IPS-18c (cell line): ENCODE data around the gene OPCML.

Source experiments
- H3K4me3 ChIP-seq: 2 replicates; pipeline ENCODE4 v1.7.0; 2013; ENCODE audit warnings: low read depth, mild to moderate bottlenecking, low read length, moderate library complexity; ENCODE audit not compliant: insufficient read depth
- H3K9me3 ChIP-seq: one replicate; pipeline ENCODE4 v1.6.1; 2013; ENCODE audit warnings: mild to moderate bottlenecking, low read length, moderate library complexity; ENCODE audit not compliant: control insufficient read depth, insufficient read depth

OPCML gene

GRCh38 chr11:132790971-132791370 is 741.3 kb downstream of the OPCML start:
- Histone ChIP-seq H3K4me3 (no peak overlapping the region), H3K9me3 (no peaks in the 10 kb centered on the region)

GRCh38 chr11:132790466-132790865 is 741.8 kb downstream of the OPCML start:
- no peaks in the 10 kb centered on the region for H3K9me3 ChIP-seq
- H3K4me3 ChIP-seq, result no peak overlapping the region

GRCh38 chr11:132788816-132789325 is 743.4 kb downstream of the OPCML start:
- H3K9me3 ChIP-seq, result no peaks in the 10 kb centered on the region
- no peak overlapping the region for H3K4me3 ChIP-seq

- no peak overlapping the region for H3K4me3 ChIP-seq
Measured at GRCh38 chr11:132785878-132786277, 746.4 kb downstream of the OPCML start.

DNA sequence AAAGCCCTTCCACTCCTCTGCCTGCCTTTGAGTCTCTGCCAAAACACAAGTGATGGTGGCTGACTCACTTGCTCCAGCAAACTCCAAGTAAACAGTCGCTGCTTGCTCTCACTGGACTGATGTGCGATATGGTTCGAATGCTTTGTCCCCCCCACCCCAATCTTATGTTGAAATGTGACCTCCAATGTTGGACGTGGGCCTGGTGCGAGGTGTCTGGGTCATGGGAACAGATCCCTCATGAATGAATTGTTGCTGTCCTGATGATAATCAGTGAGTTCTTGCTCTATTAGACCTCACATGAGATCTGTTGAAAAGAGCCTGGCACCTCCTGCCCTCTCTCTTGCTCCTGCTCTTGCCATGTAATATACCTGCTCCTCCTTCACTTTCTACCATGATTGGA is 747.9 kb downstream of the OPCML start:
- Histone ChIP-seq H3K4me3 (no peak overlapping the region), H3K9me3 (no peaks in the 10 kb centered on the region)

More at GRCh38 chr11:132785878-132786277, 746.4 kb downstream of the OPCML start:
- H3K9me3 ChIP-seq, result no peaks in the 10 kb centered on the region

- H3K4me3 ChIP-seq, result no peak overlapping the region
- no peaks in the 10 kb centered on the region for H3K9me3 ChIP-seq
Measured at GRCh38 chr11:132782102-132782501, 750.2 kb downstream of the OPCML start.

- Histone ChIP-seq H3K4me3 (no peak overlapping the region), H3K9me3 (no peaks in the 10 kb centered on the region)
Measured at GRCh38 chr11:132780046-132780445, 752.3 kb downstream of the OPCML start.

GRCh38 chr11:132779497-132779896 is 752.8 kb downstream of the OPCML start:
- Histone ChIP-seq H3K4me3 (no peak overlapping the region), H3K9me3 (no peaks in the 10 kb centered on the region)

DNA sequence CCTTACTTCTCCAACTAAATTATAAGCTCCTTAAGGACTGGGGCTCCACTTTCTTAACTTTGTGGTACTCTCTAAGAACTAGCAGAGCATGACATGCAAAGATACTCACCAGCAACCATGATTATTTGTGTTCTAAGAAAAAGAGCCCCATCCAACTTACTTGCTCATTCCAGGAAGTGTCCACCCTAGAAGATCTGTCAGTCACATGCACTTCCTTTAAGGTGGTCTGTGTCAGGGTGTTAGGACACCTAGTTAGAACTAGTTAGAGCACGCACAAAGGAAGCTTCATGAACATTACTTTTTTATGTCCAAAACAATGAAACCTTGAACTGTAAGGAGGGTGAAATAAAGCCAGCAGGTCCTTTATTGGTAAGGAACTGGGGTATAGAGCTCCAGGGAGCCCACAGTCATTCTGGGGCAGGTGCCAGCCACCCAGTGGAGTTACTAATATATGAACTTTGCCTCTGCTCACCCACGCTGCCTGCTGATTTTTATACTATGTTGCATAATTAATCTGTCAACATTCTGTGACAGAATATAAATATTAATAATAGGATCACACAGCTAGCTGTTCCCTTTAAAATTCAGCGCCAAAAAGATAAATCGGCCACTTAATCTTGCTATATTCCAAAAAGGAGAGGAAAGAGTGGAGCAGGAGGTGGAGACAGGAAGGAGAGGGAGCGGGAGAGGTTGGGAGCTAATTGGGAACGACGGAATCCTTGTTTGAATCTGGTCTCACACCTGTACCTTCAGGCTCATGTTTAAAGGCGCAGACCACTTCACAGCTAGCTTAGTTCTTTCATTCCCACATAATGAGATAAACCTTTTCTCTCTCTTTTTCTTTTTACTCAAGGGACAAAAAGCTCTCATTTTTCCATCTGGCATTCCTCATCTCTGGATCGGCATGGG is 755.0 kb downstream of the OPCML start:
- H3K4me3 ChIP-seq, result no peak overlapping the region
- H3K9me3 ChIP-seq, result no peaks in the 10 kb centered on the region

GRCh38 chr11:132773751-132774150 is 758.5 kb downstream of the OPCML start:
- H3K9me3 ChIP-seq, result no peaks in the 10 kb centered on the region

DNA sequence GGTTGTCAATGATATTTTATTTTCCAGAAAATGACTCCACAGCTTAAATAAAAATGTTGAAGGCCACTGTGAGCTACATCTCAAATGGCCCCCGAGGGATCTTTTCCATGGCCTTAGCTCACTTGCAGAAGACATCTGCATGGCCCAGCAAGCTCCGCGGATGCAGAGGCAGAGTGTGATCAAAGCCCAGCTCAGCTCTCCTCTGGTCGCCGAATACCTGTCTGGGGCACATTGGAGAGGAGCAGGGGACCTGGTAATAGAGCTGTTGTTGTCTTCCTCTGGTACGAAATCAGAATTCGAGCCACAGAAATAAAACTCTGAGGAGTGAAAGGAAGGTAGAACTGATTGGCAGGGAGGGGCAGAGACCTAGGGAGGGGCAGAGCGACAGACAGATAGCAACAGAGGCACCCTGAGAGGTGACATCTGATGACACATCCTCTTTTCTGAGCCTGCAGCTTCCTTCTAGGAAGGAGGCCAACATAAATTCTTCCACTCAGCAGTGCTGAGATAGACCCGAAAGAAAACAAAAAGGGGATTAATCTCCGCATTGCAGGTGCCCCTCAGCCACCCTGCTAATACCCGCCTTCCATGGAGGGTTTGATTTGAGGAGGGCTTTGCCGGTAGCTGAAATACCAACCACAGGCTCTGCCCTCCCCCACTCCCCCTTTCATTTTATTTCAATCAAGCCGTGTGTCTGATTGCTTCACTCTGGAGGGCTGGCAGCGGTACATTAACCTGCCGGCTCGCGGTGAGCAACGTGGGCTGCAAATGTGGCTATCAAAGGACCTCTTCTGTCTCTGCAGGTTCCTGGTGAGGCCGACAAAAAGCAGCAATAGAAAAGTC is 759.4 kb downstream of the OPCML start:
- no peaks in the 10 kb centered on the region for H3K9me3 ChIP-seq
- H3K4me3 ChIP-seq, result no peak overlapping the region

More at GRCh38 chr11:132773751-132774150, 758.5 kb downstream of the OPCML start:
- no peak overlapping the region for H3K4me3 ChIP-seq

DNA sequence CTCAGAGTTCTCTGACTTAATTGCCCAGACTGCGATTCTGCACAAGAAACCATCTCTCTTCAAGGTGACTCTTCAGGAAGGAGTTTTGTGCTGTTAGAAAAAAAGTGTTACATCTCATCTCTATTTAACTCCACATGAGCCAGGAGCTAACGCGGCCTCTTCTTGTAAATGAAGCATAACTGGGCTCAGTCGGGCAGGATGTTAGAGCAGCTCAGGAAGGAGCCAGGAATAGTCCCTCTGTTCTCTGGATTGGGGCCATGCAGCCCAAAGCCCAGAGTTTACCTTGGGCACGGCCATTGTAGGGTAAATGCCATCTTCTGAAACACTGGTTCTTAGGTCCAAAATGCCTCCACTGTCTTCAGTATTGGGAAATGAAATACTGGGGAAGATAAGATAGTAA is 760.6 kb downstream of the OPCML start:
- Histone ChIP-seq H3K9me3 (no peaks in the 10 kb centered on the region), H3K4me3 (no peak overlapping the region)

DNA sequence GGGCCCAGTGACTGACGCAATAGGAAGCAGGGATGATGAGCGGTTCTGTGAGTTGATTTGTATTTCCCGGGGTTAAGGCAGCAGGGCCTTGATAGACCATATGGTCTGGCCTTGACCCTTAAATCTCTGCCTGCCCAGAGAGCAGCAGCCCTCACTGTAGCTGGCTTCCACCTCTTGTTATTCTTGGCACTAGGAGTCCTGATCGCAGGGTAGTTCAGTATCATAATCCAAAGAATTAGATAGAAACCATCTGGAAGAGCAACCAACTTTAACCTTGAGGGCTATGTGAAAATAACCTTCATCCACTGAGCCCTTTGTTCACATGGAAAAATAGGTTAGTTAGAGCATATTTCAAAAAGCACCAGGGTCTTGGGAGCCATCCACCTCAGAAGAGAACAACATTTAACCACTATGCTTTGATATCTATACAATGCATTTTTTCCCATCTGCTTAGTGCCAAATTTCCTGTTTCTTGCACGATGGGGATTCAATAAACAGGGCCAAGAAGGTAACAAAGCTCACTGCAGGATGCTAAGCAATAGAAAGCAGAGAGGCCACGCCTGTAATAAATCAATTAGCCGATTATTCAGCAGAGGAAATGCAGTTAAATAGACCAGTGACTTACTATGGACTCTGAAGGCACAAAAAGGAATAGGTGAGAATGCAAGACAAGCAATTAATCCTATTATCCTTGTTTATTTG is 761.3 kb downstream of the OPCML start:
- no peaks in the 10 kb centered on the region for H3K9me3 ChIP-seq
- H3K4me3 ChIP-seq, result no peak overlapping the region

GRCh38 chr11:132763503-132763902 is 768.8 kb downstream of the OPCML start:
- Histone ChIP-seq H3K9me3 (no peaks in the 10 kb centered on the region), H3K4me3 (no peak overlapping the region)

- Histone ChIP-seq H3K9me3 (no peaks in the 10 kb centered on the region), H3K4me3 (no peak overlapping the region)
Measured at GRCh38 chr11:132755934-132756333, 776.4 kb downstream of the OPCML start.

DNA sequence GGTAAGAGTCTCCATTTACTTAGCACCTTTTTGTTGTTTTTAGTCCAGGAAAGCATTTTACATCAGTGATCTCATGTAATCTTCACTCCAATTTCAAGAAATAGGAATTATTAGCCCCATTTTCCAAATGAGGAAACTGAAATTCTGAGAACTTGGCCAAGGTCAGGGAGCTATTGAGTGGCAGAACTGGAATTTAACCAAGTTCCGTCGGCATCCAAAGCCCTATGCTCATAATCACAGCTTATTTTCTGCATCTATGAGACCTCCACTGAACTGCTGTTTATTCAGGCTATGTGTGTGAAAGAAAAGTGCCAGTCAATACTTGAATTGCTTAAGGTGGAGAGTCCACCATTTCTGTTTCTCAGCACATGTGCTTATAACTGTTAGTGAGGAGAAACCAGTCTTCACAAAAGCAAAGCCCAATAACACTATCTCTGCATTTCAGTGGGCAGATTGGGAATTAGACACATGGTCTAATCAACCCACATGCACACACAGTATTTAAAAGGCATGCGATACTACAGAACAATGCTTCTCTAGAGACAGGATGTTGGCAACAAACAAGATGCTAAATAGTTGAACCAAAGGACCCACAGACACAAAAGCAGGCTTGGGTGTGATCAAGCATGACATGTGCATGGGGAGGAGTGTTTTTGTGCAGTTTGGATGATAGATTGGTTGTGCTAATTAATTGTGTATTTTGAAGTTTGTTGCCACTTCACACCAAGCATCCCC is 780.6 kb downstream of the OPCML start:
- Histone ChIP-seq H3K9me3 (no peaks in the 10 kb centered on the region), H3K4me3 (no peak overlapping the region)

GRCh38 chr11:132746305-132746704 is 786.0 kb downstream of the OPCML start:
- no peaks in the 10 kb centered on the region for H3K9me3 ChIP-seq
- H3K4me3 ChIP-seq, result no peak overlapping the region
